HT1080 (cell line): ENCODE data around the gene IL17RE. TPM values are rescaled to one million over a fixed set of nuclear protein-coding genes. Genes with fewer than 3 reads are reported as not detected.
"Not testable (repeated sequence)": the region's sequence is repeated elsewhere in the genome, so short reads cannot be mapped to it uniquely, and the experiment has no call there.

Experiments used
- DNase-seq: peaks from one replicate; pipeline ENCODE4 v3.0.0-alpha.2; 2015; ENCODE audit warnings: low read depth
- total RNA-seq: library from RNA; depleted of rRNA; stranded (reverse); fragments of >200 nt; shearing (Covaris generic); gene quantifications from 2 replicates; pipeline ENCODE4 v1.2.3, GENCODE V29; 2014

Gene IL17RE
- total RNA-seq, 1 experiment from 2014 or later, result 0.66 TPM

GRCh38 chr3:9932843-9933560 is 30.4 kb downstream of the IL17RE start:
- DNase-seq, result no peak

GRCh38 chr3:9933561-9934234 is 31.1 kb downstream of the IL17RE start, which contains the start of gene CRELD1:
CRELD1 (plus strand) TSS chr3:9933834; CDS start chr3:9934439, 605 bp downstream.
- no peak for DNase-seq

GRCh38 chr3:9934235-9934621 is 31.6 kb downstream of the IL17RE start:
- DNase-seq, result no peak

GRCh38 chr3:9934993-9935392 is 32.3 kb downstream of the IL17RE start:
- no peak for DNase-seq

GRCh38 chr3:9935966-9936510 is 33.4 kb downstream of the IL17RE start:
- no peak for DNase-seq

GRCh38 chr3:9937486-9938238 is 35.0 kb downstream of the IL17RE start:
- no peak for DNase-seq

GRCh38 chr3:9938966-9939365 is 36.3 kb downstream of the IL17RE start:
- no peak for DNase-seq

GRCh38 chr3:9939906-9940305 is 37.3 kb downstream of the IL17RE start:
- DNase-seq, result not testable (repeated sequence)

- no peak for DNase-seq
Measured at GRCh38 chr3:9940746-9941145, 38.1 kb downstream of the IL17RE start.

GRCh38 chr3:9942164-9942563 is 39.5 kb downstream of the IL17RE start:
- DNase-seq, result no peak

GRCh38 chr3:9942934-9943690 is 40.5 kb downstream of the IL17RE start:
- no peak for DNase-seq

GRCh38 chr3:9944271-9944670 is 41.6 kb downstream of the IL17RE start:
- no peak for DNase-seq

- DNase-seq, result no peak
Measured at GRCh38 chr3:9945358-9945757, 42.7 kb downstream of the IL17RE start.

- DNase-seq, result peak; percentile 85
Measured at GRCh38 chr3:9946112-9947024, 43.7 kb downstream of the IL17RE start.

GRCh38 chr3:9947025-9947995 is 44.7 kb downstream of the IL17RE start:
- peak; percentile 71 for DNase-seq

GRCh38 chr3:9948586-9948985 is 45.9 kb downstream of the IL17RE start:
- no peak for DNase-seq

GRCh38 chr3:9949115-9949514 is 46.5 kb downstream of the IL17RE start:
- DNase-seq, result no peak

- DNase-seq, result no peak
Measured at GRCh38 chr3:9949626-9950025, 47.0 kb downstream of the IL17RE start.

- no peak for DNase-seq
Measured at GRCh38 chr3:9951126-9951525, 48.5 kb downstream of the IL17RE start.
